HepG2 (cell line): ENCODE data around the gene SNRNP27. TPM values are rescaled to one million over a fixed set of nuclear protein-coding genes. Genes with fewer than 3 reads are reported as not detected.

Experiments used
- ATAC-seq: fragments of 200-7000 bp; cut with Tn5 transposase; 3 replicates; pipeline ENCODE4 v1.9.1; 2020; ENCODE audit warnings: mild to moderate bottlenecking, moderate library complexity
- BruUV-seq: library from RNA; stranded (reverse); fragments of 400-500 nt; replicated peaks from 2 replicates; lab custom pipeline; 2021; lab: Mats Ljungman, UMichigan
- CTCF ChIA-PET: fragments of 300-600 bp; formaldehyde crosslinking; extraction: SDS; loops from one replicate; lab custom pipeline; 2021; ENCODE audit warnings: low total read pairs, inconsistent platforms, low intra/inter-chr PET ratio; lab: Yijun Ruan, JAX
- POLR2A ChIA-PET: fragments of 350-600 bp; sonication (Branson Sonifier 250); formaldehyde crosslinking; loops from one replicate; lab custom pipeline; 2020; ENCODE audit warnings: antibody characterized with exemption, inconsistent platforms; lab: Yijun Ruan, JAX
- DNase-seq: peaks from one replicate; pipeline ENCODE4 v3.0.0-alpha.2; 2015; ENCODE audit warnings: low spot score
- FAIRE-seq: peaks from 3 replicates; lab custom pipeline; 2011; peaks lifted over from hg19 to GRCh38; lab: Jason Lieb, UNC
- H2AFZ ChIP-seq: one replicate; pipeline ENCODE4 v1.6.1; 2011; ENCODE audit warnings: low read length, inconsistent platforms
- H3K27ac ChIP-seq: fragments of 300-600 bp; 3 replicates; pipeline ENCODE4 v1.8.0; 2011; ENCODE audit warnings: mixed run types, mild to moderate bottlenecking, mixed read lengths, low read length, inconsistent platforms; ENCODE audit not compliant: insufficient read depth; ENCODE audit errors: extremely low read length
- H3K27me3 ChIP-seq, 2 experiments: fragments of 200-600 bp in 1 of 2; 2 replicates in 1 of 2; 3 replicates in 1 of 2; pipeline versions ENCODE4 v1.6.0 to v1.8.0; 2011; ENCODE audit warnings: low read length in 2 of 2, mild to moderate bottlenecking in 2 of 2, moderate library complexity in 2 of 2, inconsistent platforms in 1 of 2; ENCODE audit not compliant: insufficient read depth in 2 of 2, control insufficient read depth in 1 of 2
- H3K36me3 ChIP-seq, 2 experiments: fragments of 200-600 bp in 1 of 2; replicated peaks in 1 of 2; 2 replicates in 1 of 2; 3 replicates in 1 of 2; pipeline versions ENCODE4 v1.5.1 to v1.8.0; 2011; ENCODE audit warnings: low read length in 2 of 2, inconsistent platforms in 1 of 2; ENCODE audit not compliant: insufficient read depth in 2 of 2, control insufficient read depth in 1 of 2
- H3K4me1 ChIP-seq: 2 replicates; pipeline ENCODE4 v1.5.1; 2012; ENCODE audit warnings: low read length, inconsistent platforms; ENCODE audit not compliant: insufficient read depth
- H3K4me2 ChIP-seq: 2 replicates; pipeline ENCODE4 v1.6.0; 2011; ENCODE audit warnings: low read depth, low read length, inconsistent platforms
- H3K4me3 ChIP-seq, 3 experiments: fragments of 200-600 bp in 1 of 3; sonication (generic), shearing (Covaris generic) in 1 of 3; replicated peaks in 1 of 3; 2 replicates each; pipeline ENCODE4 v1.5.1; 2011 to 2016; ENCODE audit warnings: low read length in 3 of 3, inconsistent platforms in 2 of 3, low read depth in 2 of 3, mild to moderate bottlenecking in 2 of 3, control low read depth in 1 of 3, mixed read lengths in 1 of 3; ENCODE audit not compliant: insufficient read depth in 1 of 3
- H3K79me2 ChIP-seq: one replicate; pipeline ENCODE4 v1.6.1; 2011; ENCODE audit warnings: low read length, inconsistent platforms; ENCODE audit not compliant: insufficient read depth
- H3K9ac ChIP-seq: 2 replicates; pipeline ENCODE4 v1.6.0; 2011; ENCODE audit warnings: mild to moderate bottlenecking, low read depth, low read length, inconsistent platforms; ENCODE audit not compliant: insufficient read depth
- H3K9me3 ChIP-seq: 2 replicates; pipeline ENCODE4 v1.5.1; 2012; ENCODE audit warnings: mild to moderate bottlenecking, low read length
- H4K20me1 ChIP-seq: 2 replicates; pipeline ENCODE4 v1.6.0; 2011; ENCODE audit warnings: inconsistent platforms, mild to moderate bottlenecking, low read length, moderate library complexity; ENCODE audit not compliant: insufficient read depth
- EHMT2 ChIP-seq: fragments of 200-600 bp; sonication (generic); IDR thresholded peaks from 2 replicates; pipeline ENCODE4 v1.7.0; 2017; ENCODE audit warnings: antibody characterized with exemption, low read depth, low read length, borderline replicate concordance
- ETV5 ChIP-seq: IDR thresholded peaks from 2 replicates; pipeline ENCODE4 v1.6.1; 2018; ENCODE audit warnings: missing biosample characterization, missing genetic modification reagents, inconsistent platforms, borderline replicate concordance
- FLYWCH1 ChIP-seq: sonication (generic); formaldehyde crosslinking; IDR thresholded peaks from 2 replicates; pipeline ENCODE4 v1.8.1; 2023; ENCODE audit warnings: mild to moderate bottlenecking, missing genetic modification reagents
- FOXM1 ChIP-seq: sonication (generic); formaldehyde crosslinking; IDR thresholded peaks from 2 replicates; pipeline ENCODE4 v1.5.0; 2020; ENCODE audit warnings: missing genetic modification reagents
- GPN1 ChIP-seq: sonication (generic); formaldehyde crosslinking; IDR thresholded peaks from 2 replicates; pipeline ENCODE4 v1.5.1; 2020; ENCODE audit warnings: missing genetic modification reagents, borderline replicate concordance
- HOXA5 ChIP-seq: sonication (generic); formaldehyde crosslinking; IDR thresholded peaks from 2 replicates; pipeline ENCODE4 v1.4.0; 2020; ENCODE audit warnings: missing genetic modification reagents
- HOXD1 ChIP-seq: sonication (generic); formaldehyde crosslinking; IDR thresholded peaks from 2 replicates; pipeline ENCODE4 v1.5.0; 2020; ENCODE audit warnings: missing genetic modification reagents
- KMT2B ChIP-seq: IDR thresholded peaks from 2 replicates; pipeline ENCODE4 v1.6.1; 2016; ENCODE audit warnings: missing genetic modification reagents, missing compliant biosample characterization
- MIER2 ChIP-seq: IDR thresholded peaks from 2 replicates; pipeline ENCODE4 v1.6.1; 2016; ENCODE audit warnings: missing biosample characterization, missing genetic modification reagents
- MLLT10 ChIP-seq: sonication (generic); formaldehyde crosslinking; IDR thresholded peaks from 2 replicates; pipeline ENCODE4 v1.4.0; 2020; ENCODE audit warnings: missing genetic modification reagents
- NR1H2 ChIP-seq: sonication (generic); formaldehyde crosslinking; IDR thresholded peaks from 2 replicates; pipeline ENCODE4 v1.8.1; 2022; ENCODE audit warnings: low read depth, missing genetic modification reagents, borderline replicate concordance
- SAP130 ChIP-seq: IDR thresholded peaks from 2 replicates; pipeline ENCODE4 v1.6.1; 2016; ENCODE audit warnings: low read depth
- THAP11 ChIP-seq: IDR thresholded peaks from 2 replicates; pipeline ENCODE4 v1.6.1; 2016; ENCODE audit warnings: missing biosample characterization, missing genetic modification reagents
- ZNF205 ChIP-seq: IDR thresholded peaks from 2 replicates; pipeline ENCODE4 v1.6.1; 2018; ENCODE audit warnings: missing biosample characterization, missing genetic modification reagents
- ZNF232 ChIP-seq: sonication (generic); formaldehyde crosslinking; IDR thresholded peaks from 2 replicates; pipeline ENCODE4 v1.4.0; 2020; ENCODE audit warnings: missing genetic modification reagents, borderline replicate concordance
- ZNF292 ChIP-seq: sonication (generic); formaldehyde crosslinking; IDR thresholded peaks from 2 replicates; pipeline ENCODE4 v1.8.1; 2022; ENCODE audit warnings: mild to moderate bottlenecking, low read depth, missing genetic modification reagents, borderline replicate concordance
- ZNF746 ChIP-seq: sonication (generic); formaldehyde crosslinking; IDR thresholded peaks from 2 replicates; pipeline ENCODE4 v1.8.0; 2022; ENCODE audit warnings: mild to moderate bottlenecking, missing genetic modification reagents
- in situ Hi-C: cut with HindIII; loops from 2 replicates; pipeline ENCODE4 v1.10.0; 2017; ENCODE audit warnings: low pct_unique_long_range_greater_than_20kb; ENCODE audit not compliant: extremely low pct_ligation_motif_present
- intact Hi-C: fragments of 100-400 bp; cut with micrococcal nuclease; formaldehyde crosslinking; loops from one replicate; pipeline ENCODE4 v1.10.0; 2022; ENCODE audit not compliant: unreplicated experiment
- polyA plus RNA-seq, 8 experiments: library from polyadenylated mRNA; depleted of rRNA in 3 of 8; stranded (reverse) in 7 of 8; unstranded in 1 of 8; fragments of >200 nt; fragmentation: Illumina TruSeq in 4 of 8; extraction: Trizol in 4 of 8; gene quantifications; 2 replicates each; pipeline versions ENCODE4 v1.2.1 to v1.2.3, GENCODE V29; 2011 to 2016; ENCODE audit warnings: low read depth in 4 of 8, missing spikeins in 1 of 8, mixed read lengths in 1 of 8; ENCODE audit not compliant: insufficient read depth in 1 of 8
- total RNA-seq, 5 experiments: library from RNA; depleted of rRNA; stranded (reverse); fragments of >200 nt; fragmentation: Illumina TruSeq; extraction: Trizol; gene quantifications; 2 replicates each; pipeline ENCODE4 v1.2.3, GENCODE V29; 2016; ENCODE audit warnings: low read depth in 1 of 5
- TF ChIP-seq, protein P1 (sequence below): sonication (generic); formaldehyde crosslinking; IDR thresholded peaks from 2 replicates; pipeline ENCODE4 v1.4.0; 2020; ENCODE audit warnings: missing genetic modification reagents
- TF ChIP-seq, protein P2 (sequence below): sonication (generic); formaldehyde crosslinking; IDR thresholded peaks from 2 replicates; pipeline ENCODE4 v1.9.0; 2021; ENCODE audit warnings: missing genetic modification reagents, borderline replicate concordance
- TF ChIP-seq, protein P3 (sequence below): sonication (generic); formaldehyde crosslinking; IDR thresholded peaks from 2 replicates; pipeline ENCODE4 v1.4.0; 2020; ENCODE audit warnings: missing genetic modification reagents, borderline replicate concordance

Gene SNRNP27
- total and polyA plus RNA-seq, 2 of the 13 experiments (the other 11 are each of a cell fraction or from before 2014, with no cell fraction given), result 49.8 to 54.6 TPM

DNA sequence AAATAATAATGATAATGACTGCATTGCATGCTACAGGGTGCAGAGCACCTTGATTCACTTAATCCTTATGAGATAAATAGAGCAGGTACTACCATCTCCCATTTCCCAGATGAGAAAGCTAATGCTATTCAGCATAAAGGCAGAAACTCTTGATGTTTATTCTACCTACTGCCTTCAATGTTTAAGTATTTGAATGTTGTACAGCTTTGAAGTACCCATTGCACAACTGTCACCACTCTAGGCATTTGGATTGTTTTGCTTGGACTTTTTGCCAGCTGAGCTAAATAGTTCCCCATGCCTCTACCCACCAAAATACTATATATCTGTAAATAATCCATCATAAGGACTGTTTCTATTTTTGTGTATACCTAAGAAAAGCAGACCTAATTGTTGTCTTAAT, 13.5 kb downstream of the SNRNP27 start:
- no peaks in the 10 kb centered on the region for H4K20me1 ChIP-seq
- TF ChIP-seq GPN1 (CRISPR knock-in tag) (no peak), HOXA5 (CRISPR knock-in tag) (no peak), HOXD1 (CRISPR knock-in tag) (no peak), NR1H2 (CRISPR knock-in tag) (no peak), THAP11 (CRISPR knock-in tag) (no peak), ZNF746 (CRISPR knock-in tag) (no peak), FLYWCH1 (no peak), MLLT10 (CRISPR knock-in tag) (no peak), ETV5 (CRISPR knock-in tag) (no peak), ZNF232 (CRISPR knock-in tag) (no peak), FOXM1 (CRISPR knock-in tag) (no peak), MIER2 (CRISPR knock-in tag) (no peak), ZNF292 (CRISPR knock-in tag) (no peak), EHMT2 (no peak), SAP130 (CRISPR knock-in tag) (no peak), KMT2B (CRISPR knock-in tag) (no peak), ZNF205 (CRISPR knock-in tag) (no peak)
- TF ChIP-seq, protein P1, sequence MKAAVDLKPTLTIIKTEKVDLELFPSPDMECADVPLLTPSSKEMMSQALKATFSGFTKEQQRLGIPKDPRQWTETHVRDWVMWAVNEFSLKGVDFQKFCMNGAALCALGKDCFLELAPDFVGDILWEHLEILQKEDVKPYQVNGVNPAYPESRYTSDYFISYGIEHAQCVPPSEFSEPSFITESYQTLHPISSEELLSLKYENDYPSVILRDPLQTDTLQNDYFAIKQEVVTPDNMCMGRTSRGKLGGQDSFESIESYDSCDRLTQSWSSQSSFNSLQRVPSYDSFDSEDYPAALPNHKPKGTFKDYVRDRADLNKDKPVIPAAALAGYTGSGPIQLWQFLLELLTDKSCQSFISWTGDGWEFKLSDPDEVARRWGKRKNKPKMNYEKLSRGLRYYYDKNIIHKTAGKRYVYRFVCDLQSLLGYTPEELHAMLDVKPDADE (CRISPR knock-in tag), result no peak
- TF ChIP-seq, protein P2, sequence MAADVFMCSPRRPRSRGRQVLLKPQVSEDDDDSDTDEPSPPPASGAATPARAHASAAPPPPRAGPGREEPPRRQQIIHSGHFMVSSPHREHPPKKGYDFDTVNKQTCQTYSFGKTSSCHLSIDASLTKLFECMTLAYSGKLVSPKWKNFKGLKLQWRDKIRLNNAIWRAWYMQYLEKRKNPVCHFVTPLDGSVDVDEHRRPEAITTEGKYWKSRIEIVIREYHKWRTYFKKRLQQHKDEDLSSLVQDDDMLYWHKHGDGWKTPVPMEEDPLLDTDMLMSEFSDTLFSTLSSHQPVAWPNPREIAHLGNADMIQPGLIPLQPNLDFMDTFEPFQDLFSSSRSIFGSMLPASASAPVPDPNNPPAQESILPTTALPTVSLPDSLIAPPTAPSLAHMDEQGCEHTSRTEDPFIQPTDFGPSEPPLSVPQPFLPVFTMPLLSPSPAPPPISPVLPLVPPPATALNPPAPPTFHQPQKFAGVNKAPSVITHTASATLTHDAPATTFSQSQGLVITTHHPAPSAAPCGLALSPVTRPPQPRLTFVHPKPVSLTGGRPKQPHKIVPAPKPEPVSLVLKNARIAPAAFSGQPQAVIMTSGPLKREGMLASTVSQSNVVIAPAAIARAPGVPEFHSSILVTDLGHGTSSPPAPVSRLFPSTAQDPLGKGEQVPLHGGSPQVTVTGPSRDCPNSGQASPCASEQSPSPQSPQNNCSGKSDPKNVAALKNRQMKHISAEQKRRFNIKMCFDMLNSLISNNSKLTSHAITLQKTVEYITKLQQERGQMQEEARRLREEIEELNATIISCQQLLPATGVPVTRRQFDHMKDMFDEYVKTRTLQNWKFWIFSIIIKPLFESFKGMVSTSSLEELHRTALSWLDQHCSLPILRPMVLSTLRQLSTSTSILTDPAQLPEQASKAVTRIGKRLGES (CRISPR knock-in tag), result no peak
- TF ChIP-seq, protein P3, sequence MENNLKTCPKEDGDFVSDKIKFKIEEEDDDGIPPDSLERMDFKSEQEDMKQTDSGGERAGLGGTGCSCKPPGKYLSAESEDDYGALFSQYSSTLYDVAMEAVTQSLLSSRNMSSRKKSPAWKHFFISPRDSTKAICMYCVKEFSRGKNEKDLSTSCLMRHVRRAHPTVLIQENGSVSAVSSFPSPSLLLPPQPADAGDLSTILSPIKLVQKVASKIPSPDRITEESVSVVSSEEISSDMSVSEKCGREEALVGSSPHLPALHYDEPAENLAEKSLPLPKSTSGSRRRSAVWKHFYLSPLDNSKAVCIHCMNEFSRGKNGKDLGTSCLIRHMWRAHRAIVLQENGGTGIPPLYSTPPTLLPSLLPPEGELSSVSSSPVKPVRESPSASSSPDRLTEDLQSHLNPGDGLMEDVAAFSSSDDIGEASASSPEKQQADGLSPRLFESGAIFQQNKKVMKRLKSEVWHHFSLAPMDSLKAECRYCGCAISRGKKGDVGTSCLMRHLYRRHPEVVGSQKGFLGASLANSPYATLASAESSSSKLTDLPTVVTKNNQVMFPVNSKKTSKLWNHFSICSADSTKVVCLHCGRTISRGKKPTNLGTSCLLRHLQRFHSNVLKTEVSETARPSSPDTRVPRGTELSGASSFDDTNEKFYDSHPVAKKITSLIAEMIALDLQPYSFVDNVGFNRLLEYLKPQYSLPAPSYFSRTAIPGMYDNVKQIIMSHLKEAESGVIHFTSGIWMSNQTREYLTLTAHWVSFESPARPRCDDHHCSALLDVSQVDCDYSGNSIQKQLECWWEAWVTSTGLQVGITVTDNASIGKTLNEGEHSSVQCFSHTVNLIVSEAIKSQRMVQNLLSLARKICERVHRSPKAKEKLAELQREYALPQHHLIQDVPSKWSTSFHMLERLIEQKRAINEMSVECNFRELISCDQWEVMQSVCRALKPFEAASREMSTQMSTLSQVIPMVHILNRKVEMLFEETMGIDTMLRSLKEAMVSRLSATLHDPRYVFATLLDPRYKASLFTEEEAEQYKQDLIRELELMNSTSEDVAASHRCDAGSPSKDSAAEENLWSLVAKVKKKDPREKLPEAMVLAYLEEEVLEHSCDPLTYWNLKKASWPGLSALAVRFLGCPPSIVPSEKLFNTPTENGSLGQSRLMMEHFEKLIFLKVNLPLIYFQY, result no peak
- no peak overlapping the region for H3K4me2 ChIP-seq
- ChIA-PET CTCF (no interaction called here), POLR2A (no interaction called here)
- no peak overlapping the region for H3K27ac ChIP-seq
- DNase-seq (no peak), ATAC-seq (no peak), FAIRE-seq (no peak)
- H3K36me3 ChIP-seq, result peaks cover 17 to 77% of the 10 kb centered on the region in 2 experiments; a peak in 4 of 5 replicates
- H3K9ac ChIP-seq, result no peak overlapping the region
- intact Hi-C loops (no loop called here), in situ Hi-C loops (no loop called here)
- no TSS peak for BruUV-seq
- no peaks in the 10 kb centered on the region for H3K9me3 ChIP-seq
- no peak overlapping the region for H2AFZ ChIP-seq
- H3K79me2 ChIP-seq, result no peaks in the 10 kb centered on the region
- H3K4me1 ChIP-seq, result no peaks in the 10 kb centered on the region
- H3K27me3 ChIP-seq, result no peaks in the 10 kb centered on the region
- H3K4me3 ChIP-seq, result no peak overlapping the region
